ENCODE results near the gene FAM149A.

FAM149A gene

DNA sequence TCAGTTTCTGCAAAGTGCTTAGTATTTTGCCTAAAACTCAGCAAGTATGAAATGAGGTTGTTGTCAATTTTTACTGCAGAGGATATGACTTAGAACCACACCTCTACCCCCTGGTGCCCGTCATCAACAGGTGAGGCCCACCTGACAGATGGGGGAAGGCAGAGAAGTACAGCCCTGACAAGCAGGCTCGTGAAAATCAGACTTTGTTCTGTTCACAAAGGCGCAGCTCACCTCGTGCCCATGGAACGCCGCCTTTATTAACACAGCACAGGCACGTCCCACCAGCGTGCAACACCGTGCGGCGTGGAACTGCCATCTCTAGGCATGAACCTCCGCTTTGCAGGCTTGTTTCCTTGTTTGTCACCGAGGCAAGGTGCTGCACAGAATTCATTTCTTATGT lies 100.2 kb downstream of the FAM149A start:
- no peak for DNase-seq

DNA sequence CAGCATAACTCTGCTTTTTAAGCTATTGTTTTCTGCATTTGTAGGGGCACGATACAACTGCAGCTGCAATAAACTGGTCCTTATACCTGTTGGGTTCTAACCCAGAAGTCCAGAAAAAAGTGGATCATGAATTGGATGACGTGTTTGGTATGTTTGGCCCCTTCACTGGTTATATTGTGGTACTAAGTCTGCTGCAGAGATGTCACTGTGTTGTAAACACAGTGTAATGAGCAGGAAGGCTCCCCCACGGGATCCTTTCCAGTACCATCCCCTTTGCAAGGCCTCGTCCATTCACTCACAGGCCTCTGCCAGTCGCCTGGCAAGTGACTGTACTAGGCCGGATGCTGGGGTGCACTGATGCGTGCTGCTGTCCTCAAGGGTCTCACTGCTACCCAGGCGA lies 100.7 kb downstream of the FAM149A start:
- no peak for DNase-seq

DNA sequence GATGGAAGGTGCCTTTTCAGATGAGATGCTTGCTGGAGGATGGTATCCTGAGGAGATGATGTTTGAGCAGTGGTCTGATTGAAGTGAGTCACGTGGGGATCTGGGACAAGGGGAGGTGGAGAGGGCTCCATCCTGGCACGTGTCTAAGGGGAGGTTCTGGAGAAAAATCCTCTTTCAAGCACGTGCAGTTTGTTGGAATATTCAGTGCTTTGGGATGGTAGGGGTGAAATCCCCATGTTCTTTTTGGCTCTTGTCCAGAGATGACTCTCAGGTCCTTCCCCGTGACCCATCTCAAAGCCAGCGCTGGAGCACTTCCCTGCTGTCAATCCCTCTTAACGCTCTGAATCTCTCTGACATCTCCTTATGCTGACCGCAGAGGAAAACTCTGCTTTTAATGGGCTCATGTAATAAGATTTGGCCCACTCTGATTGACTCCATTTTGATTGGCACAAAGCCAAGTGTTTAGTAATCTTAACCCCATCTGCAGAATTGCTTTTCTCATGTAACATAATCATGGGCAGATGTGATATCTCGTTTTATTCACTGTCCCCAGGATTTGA lies 112.0 kb downstream of the FAM149A start:
- DNase-seq: no peak

DNA sequence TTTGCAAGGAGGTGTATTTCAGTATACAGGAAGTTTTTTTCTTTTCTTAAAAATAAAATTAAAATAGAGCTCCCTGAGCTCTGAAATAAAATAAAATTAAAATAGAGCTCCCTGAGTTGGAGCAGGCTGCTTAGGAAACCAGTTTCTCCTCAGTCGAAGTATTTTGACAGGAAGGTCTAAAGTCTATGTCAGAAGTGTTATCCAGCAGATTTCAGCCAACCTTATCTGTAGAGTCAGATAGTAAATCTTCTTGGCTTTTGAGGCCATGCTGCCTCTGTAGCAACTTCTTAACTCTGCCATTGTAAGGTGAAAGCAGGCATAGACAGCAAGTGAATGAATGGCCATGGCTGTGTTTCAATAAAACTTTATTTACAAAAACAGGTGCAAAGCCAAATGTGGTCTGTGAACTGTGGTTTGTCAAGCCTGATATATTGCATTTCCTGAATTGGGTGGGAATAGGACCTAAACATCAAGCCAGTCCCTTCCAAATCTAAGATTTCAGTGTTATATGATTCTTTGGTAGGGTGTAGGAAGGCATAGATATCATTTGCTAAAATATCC lies 113.3 kb downstream of the FAM149A start:
- DNase-seq: no peak

DNA sequence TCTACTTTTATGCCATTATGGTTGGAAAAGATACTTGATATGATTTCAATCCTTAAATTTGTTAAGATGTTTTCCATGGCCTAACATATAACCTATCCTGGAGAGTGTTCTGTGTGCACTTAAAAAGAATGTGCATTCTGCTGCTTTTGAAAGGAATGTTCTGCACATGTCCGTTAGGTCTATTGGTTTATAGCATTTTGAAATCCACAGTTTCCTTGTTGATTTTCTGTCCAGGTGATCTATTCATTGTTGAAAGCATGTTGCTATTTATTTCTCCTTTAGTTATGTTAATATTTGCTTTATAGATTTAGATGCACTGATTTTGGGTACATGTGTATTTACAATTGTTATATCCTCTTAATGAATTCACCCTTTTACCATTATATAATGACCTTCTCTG lies 117.1 kb downstream of the FAM149A start:
- DNase-seq: no peak
